GM12891 (cell line): ENCODE data around the gene BBLN.

Experiments used
- PAX5 ChIP-seq: IDR thresholded peaks from 2 replicates; pipeline ENCODE4 v1.6.1; 2011; ENCODE audit warnings: low read length, moderate library complexity, mild to moderate bottlenecking; ENCODE audit not compliant: insufficient read depth, severe bottlenecking
- POLR2A ChIP-seq: IDR thresholded peaks from 2 replicates; pipeline ENCODE4 v1.6.1; 2011; ENCODE audit warnings: low read depth, low read length, control low read depth
- POLR2AphosphoS5 ChIP-seq: IDR thresholded peaks from 2 replicates; pipeline ENCODE4 v1.6.1; 2011; ENCODE audit warnings: low read depth, low read length, control low read depth
- POU2F2 ChIP-seq: IDR thresholded peaks from 2 replicates; pipeline ENCODE4 v1.6.1; 2011; ENCODE audit warnings: low read depth, mild to moderate bottlenecking, control low read depth, low read length, moderate library complexity
- SPI1 ChIP-seq: IDR thresholded peaks from 2 replicates; pipeline ENCODE4 v1.6.1; 2011; ENCODE audit warnings: low read depth, low read length, control low read depth
- TAF1 ChIP-seq: IDR thresholded peaks from 2 replicates; pipeline ENCODE4 v1.6.1; 2011; ENCODE audit warnings: low read depth, low read length, control low read depth

GRCh38 chr9:128149001-128149701, 10.9 kb upstream of the BBLN start, which contains the start of gene LCN2:
- TF ChIP-seq POLR2A = no peak
- no peak for TF ChIP-seq POLR2AphosphoS5
- no peak for TF ChIP-seq TAF1
- TF ChIP-seq SPI1 = no peak
- TF ChIP-seq POU2F2 = no peak
- no peak for TF ChIP-seq PAX5
